Breast epithelium (tissue), 4 donors: ENCODE data around the gene KRT12. TPM values are rescaled to one million over a fixed set of nuclear protein-coding genes. Genes with fewer than 3 reads are reported as not detected.

Experiments used
- DNase-seq, 2 donors: peaks; one replicate each; pipeline ENCODE4 v3.0.0-alpha.2; 2019; ENCODE audit warnings: low spot score in 2 of 2
- H3K27ac ChIP-seq, 2 donors: fragments of 200-600 bp; sonication (generic) in 1 of 2; one replicate each; pipeline ENCODE4 v1.5.1; 2016 to 2019; ENCODE audit warnings: mild to moderate bottlenecking in 1 of 2
- H3K27me3 ChIP-seq, 2 donors: fragments of 200-600 bp; sonication (generic) in 1 of 2; one replicate each; pipeline versions ENCODE4 v1.5.1 to v1.6.0; 2017 to 2019; ENCODE audit warnings: control low read depth in 1 of 2, mild to moderate bottlenecking in 1 of 2
- H3K36me3 ChIP-seq: fragments of 200-600 bp; one replicate; pipeline ENCODE4 v1.5.1; 2019
- H3K4me1 ChIP-seq, 2 donors: fragments of 200-600 bp; sonication (generic); one replicate each; pipeline ENCODE4 v1.5.1; 2016 to 2019; ENCODE audit warnings: control low read depth in 1 of 2
- H3K4me3 ChIP-seq, 3 donors: fragments of 200-600 bp; sonication (generic); 1 replicate in 2 of 3; 2 replicates in 1 of 3; pipeline ENCODE4 v1.5.1; 2016 to 2019; ENCODE audit warnings: mild to moderate bottlenecking in 3 of 3, moderate library complexity in 2 of 3
- H3K9me3 ChIP-seq, 2 donors: fragments of 200-600 bp; sonication (generic) in 1 of 2; one replicate each; pipeline ENCODE4 v1.5.1; 2016 to 2019; ENCODE audit warnings: control low read depth in 1 of 2
- POLR2A ChIP-seq: fragments of 450-650 bp; IDR thresholded peaks from one replicate; pipeline ENCODE4 v1.6.1; 2016; ENCODE audit warnings: antibody characterized with exemption, mild to moderate bottlenecking, moderate library complexity
- POLR2AphosphoS5 ChIP-seq, 3 donors: sonication (generic); formaldehyde crosslinking; IDR thresholded peaks; one replicate each; pipeline ENCODE4 v1.6.1; 2017; ENCODE audit warnings: antibody characterized with exemption in 3 of 3
- intact Hi-C: fragments of 100-400 bp; cut with DNase I; formaldehyde crosslinking; loops from one replicate; pipeline ENCODE4 v1.15.1; 2023; ENCODE audit warnings: low total_unique reads
- total RNA-seq, 3 donors: library from RNA; depleted of rRNA; stranded (reverse); fragments of >200 nt; gene quantifications; one replicate each; pipeline ENCODE4 v1.1.0, GENCODE V29; 2016
- TF ChIP-seq, protein P1 (sequence below), 3 donors: fragments of 450-650 bp; IDR thresholded peaks; one replicate each; pipeline ENCODE4 v1.5.1; 2016 to 2017; ENCODE audit warnings: antibody characterized with exemption in 3 of 3, mild to moderate bottlenecking in 3 of 3, moderate library complexity in 3 of 3

KRT12 gene
- total RNA-seq, 3 donors from 2014 or later = not detected

GRCh38 chr17:40884708-40885512 is 17.9 kb upstream of the KRT12 start, which contains the start of gene KRT20:
Gene KRT20, minus strand, starts transcription at chr17:40885242. Its CDS starts 57 bp downstream, at chr17:40885185.
- no peak for DNase-seq
- TF ChIP-seq POLR2AphosphoS5 (IDR thresholded peaks at IDR 0.05) (no peak), POLR2A (no peak)
- TF ChIP-seq, protein P1, sequence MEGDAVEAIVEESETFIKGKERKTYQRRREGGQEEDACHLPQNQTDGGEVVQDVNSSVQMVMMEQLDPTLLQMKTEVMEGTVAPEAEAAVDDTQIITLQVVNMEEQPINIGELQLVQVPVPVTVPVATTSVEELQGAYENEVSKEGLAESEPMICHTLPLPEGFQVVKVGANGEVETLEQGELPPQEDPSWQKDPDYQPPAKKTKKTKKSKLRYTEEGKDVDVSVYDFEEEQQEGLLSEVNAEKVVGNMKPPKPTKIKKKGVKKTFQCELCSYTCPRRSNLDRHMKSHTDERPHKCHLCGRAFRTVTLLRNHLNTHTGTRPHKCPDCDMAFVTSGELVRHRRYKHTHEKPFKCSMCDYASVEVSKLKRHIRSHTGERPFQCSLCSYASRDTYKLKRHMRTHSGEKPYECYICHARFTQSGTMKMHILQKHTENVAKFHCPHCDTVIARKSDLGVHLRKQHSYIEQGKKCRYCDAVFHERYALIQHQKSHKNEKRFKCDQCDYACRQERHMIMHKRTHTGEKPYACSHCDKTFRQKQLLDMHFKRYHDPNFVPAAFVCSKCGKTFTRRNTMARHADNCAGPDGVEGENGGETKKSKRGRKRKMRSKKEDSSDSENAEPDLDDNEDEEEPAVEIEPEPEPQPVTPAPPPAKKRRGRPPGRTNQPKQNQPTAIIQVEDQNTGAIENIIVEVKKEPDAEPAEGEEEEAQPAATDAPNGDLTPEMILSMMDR (IDR thresholded peaks at IDR 0.05) = no peak

DNA sequence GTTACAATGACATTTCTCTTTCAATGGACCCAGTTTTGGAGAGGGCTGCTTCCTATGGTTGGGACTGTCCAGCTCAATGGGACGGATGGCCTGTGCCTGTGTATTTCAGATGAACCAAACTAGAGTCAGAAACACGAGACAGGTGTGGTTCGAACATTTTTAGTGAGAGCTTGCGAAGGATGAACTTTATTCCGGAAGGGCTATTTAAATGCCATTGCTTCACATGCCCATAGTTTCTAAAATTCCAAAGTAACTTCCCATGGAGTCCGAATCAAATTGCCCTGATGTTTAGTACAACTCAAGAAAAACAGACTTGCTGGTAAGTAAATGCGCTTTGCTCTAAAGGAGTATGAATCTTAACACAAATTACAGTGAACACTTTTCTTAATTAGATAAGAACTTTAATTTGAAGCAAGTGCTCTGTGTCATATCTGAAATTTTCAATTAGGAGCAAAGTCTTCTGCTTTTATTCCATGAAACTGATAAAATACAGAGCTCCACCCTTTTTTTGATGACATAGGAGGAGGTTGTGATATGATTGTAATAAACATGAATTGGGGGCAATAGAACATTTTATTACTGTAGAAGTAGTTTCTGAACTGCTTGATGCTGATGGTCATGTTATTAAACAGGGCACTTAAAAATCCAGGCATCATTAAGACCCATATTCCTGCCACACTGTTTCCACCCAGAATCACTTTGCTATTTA is 16.8 kb upstream of the KRT12 start:
- TF ChIP-seq POLR2A (no peak), POLR2AphosphoS5 (IDR thresholded peaks at IDR 0.05) (no peak)
- TF ChIP-seq, protein P1 (IDR thresholded peaks at IDR 0.05) = no peak

More at GRCh38 chr17:40884708-40885512, 17.9 kb upstream of the KRT12 start, which contains the start of gene KRT20:
- intact Hi-C loops = no loop called here
- H3K4me1 ChIP-seq = no peaks in the 10 kb centered on the region
- no peak within 1 kb of the TSS for H3K27ac ChIP-seq
- H3K27me3 ChIP-seq = no peaks in the 10 kb centered on the region
- H3K9me3 ChIP-seq = no peaks in the 10 kb centered on the region
- H3K4me3 ChIP-seq = no peak within 1 kb of the TSS
- no peaks in the 10 kb centered on the region for H3K36me3 ChIP-seq

DNA sequence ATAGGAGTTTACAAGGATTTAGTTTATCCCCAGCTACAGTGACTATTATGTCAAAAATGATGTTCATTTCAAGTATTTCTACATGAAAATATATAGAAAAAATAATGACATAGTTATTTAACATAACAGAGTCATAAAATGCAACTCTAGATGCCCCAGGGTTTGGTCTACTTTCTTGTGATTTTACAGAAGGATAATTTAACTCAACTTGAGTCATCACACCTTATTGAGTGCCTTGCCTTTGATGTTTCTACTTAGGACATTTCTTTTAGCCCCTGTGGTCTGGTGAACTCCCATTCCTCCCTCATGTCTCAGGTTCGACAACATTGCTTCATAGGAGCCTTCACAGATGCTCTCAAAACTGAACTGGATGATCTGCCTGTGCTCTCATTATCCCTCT is 16.0 kb upstream of the KRT12 start:
- H3K4me3 ChIP-seq = no peak overlapping the region
- H3K27ac ChIP-seq = no peak overlapping the region
- no peak for DNase-seq
- intact Hi-C loops = no loop called here
- H3K4me1 ChIP-seq = no peaks in the 10 kb centered on the region
- TF ChIP-seq, protein P1 (IDR thresholded peaks at IDR 0.05) = no peak
- TF ChIP-seq POLR2AphosphoS5 (IDR thresholded peaks at IDR 0.05) = no peak
- no peak for TF ChIP-seq POLR2A
- no peaks in the 10 kb centered on the region for H3K36me3 ChIP-seq
- H3K27me3 ChIP-seq = no peaks in the 10 kb centered on the region
- no peaks in the 10 kb centered on the region for H3K9me3 ChIP-seq

More for the DNA sequence above, 16.8 kb upstream of the KRT12 start:
- no peak for DNase-seq
- Histone ChIP-seq H3K4me1 (no peaks in the 10 kb centered on the region), H3K9me3 (no peaks in the 10 kb centered on the region), H3K27ac (no peak overlapping the region), H3K27me3 (no peaks in the 10 kb centered on the region), H3K4me3 (no peak overlapping the region), H3K36me3 (no peaks in the 10 kb centered on the region)
- intact Hi-C loops = no loop called here

DNA sequence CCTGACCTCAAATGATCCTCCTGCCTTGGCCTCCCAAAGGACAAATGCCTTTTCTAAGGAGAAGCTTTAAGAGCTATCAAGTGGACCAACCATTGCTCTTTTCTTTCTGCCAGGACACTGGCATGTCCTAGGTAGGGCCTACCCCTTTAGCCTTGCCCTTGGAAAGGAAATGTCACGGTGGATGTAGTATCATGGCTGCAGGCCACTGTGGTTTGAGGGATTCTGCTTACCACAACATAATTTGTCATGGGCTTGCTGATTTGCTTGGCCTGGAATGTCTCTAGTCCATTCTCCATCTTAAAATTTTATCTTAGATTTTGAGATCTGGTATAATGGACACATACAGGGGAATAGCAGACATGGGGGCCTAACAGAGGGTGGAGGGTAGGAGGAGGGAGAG is 12.0 kb upstream of the KRT12 start:
- no peak for DNase-seq
- H3K9me3 ChIP-seq = no peaks in the 10 kb centered on the region
- intact Hi-C loops = no loop called here
- TF ChIP-seq POLR2AphosphoS5 (IDR thresholded peaks at IDR 0.05) (no peak), POLR2A (no peak)
- TF ChIP-seq, protein P1 (IDR thresholded peaks at IDR 0.05) = no peak
- no peaks in the 10 kb centered on the region for H3K36me3 ChIP-seq
- H3K27me3 ChIP-seq = no peaks in the 10 kb centered on the region
- no peak overlapping the region for H3K27ac ChIP-seq
- H3K4me1 ChIP-seq = no peaks in the 10 kb centered on the region
- H3K4me3 ChIP-seq = no peak overlapping the region

DNA sequence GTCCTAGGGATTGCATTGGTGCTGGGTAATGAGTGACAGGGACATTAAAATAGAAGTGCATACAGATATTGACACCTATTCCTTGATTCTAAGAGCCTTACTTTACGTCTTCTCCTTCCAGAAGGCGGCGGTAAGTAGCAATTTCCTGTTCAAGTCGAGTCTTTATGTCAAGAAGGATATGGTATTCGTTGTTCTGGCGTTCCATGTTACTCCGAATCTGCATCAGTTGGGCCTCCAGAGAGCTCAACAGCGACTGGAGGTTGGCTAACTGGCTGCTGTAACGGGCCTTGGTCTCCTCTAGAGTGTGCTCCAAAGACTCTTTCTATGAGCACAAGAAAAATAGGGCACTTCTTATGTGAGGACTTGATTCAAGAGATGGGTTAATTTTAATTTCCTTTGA is 11.0 kb upstream of the KRT12 start:
- no peaks in the 10 kb centered on the region for H3K27me3 ChIP-seq
- H3K4me3 ChIP-seq = no peak overlapping the region
- no peaks in the 10 kb centered on the region for H3K4me1 ChIP-seq
- H3K27ac ChIP-seq = no peak overlapping the region
- no peaks in the 10 kb centered on the region for H3K9me3 ChIP-seq
- H3K36me3 ChIP-seq = no peaks in the 10 kb centered on the region
- intact Hi-C loops = no loop called here
- DNase-seq = no peak
- no peak for TF ChIP-seq POLR2A
- no peak for TF ChIP-seq POLR2AphosphoS5 (IDR thresholded peaks at IDR 0.05)
- TF ChIP-seq, protein P1 (IDR thresholded peaks at IDR 0.05) = no peak
